Measurements from ENCODE around the gene R3HDML. TPM values are rescaled to one million over a fixed set of nuclear protein-coding genes. Genes with fewer than 3 reads are reported as not detected.

Gene R3HDML
- total RNA-seq, 1 donor from 2014 or later, result not detected

DNA sequence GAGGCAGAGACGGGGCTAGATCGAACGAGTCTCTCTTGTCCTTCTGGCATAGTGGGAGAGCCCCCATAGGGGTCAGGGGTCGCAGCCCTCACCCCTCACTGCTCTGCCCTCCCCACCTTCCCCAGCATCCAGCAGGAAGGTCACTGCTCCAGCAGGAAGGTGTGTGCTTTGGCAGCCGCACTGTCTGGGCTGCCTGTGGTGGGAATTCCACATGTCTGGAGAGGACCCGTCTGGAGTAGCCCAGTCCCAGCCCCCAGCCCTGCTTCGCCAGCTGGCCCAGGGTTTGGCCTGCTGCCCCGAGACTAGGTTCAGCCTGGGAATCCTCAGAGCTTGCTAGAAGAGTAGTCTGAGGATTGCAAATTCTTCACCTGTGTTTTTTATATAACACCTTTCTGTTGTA lies 2.5 kb upstream of the R3HDML start:
- Mint-ChIP-seq H3K27me3 (peaks cover 5% of the 10 kb centered on the region), H3K4me1 (ENCODE audit: low read depth) (peaks cover 10% of the 10 kb centered on the region), H3K4me3 (ENCODE audit: low read depth) (no peak overlapping the region), H3K36me3 (ENCODE audit: insufficient read depth) (no peaks in the 10 kb centered on the region), H3K27ac (no peak overlapping the region), H3K9me3 (ENCODE audit: low read depth) (no peaks in the 10 kb centered on the region)
- TF ChIP-seq CTCF (IDR thresholded peaks at IDR 0.05; ENCODE audit: unreplicated experiment), result no peak
- no peak for DNase-seq (ENCODE audit: low spot score, unreplicated experiment)

- no peak for TF ChIP-seq CTCF (IDR thresholded peaks at IDR 0.05; ENCODE audit: unreplicated experiment)
- no peak for DNase-seq (ENCODE audit: low spot score, unreplicated experiment)
- Mint-ChIP-seq H3K4me1 (ENCODE audit: low read depth) (peaks cover 10% of the 10 kb centered on the region), H3K27me3 (peaks cover 5% of the 10 kb centered on the region), H3K9me3 (ENCODE audit: low read depth) (no peaks in the 10 kb centered on the region), H3K36me3 (ENCODE audit: insufficient read depth) (no peaks in the 10 kb centered on the region), H3K4me3 (ENCODE audit: low read depth) (no peak overlapping the region), H3K27ac (no peak overlapping the region)
These were observed 2.1 kb upstream of the R3HDML start for GRCh38 chr20:44334709-44335108.

DNA sequence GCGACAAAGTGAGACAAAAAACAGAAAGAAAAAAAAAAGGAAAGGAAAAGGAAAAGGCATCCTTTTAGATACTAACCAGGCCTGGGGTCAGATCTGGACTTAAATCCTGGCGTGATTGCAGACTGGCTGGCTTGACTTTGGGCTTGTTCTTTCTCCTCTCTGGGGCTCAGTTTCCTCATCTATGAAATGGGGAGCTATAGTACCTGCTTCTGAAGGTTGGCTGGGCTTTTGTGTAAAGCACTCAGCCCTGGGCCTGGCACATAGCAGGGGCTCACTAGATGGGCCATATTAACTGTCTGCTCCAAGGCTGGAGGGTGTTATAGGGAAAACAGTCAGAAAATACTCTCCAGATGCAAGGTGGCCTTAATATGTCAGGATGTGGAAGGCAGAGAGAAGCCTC lies 1.2 kb upstream of the R3HDML start:
- Mint-ChIP-seq H3K27me3 (peaks cover 5% of the 10 kb centered on the region), H3K36me3 (ENCODE audit: insufficient read depth) (no peaks in the 10 kb centered on the region), H3K4me3 (ENCODE audit: low read depth) (no peak overlapping the region), H3K9me3 (ENCODE audit: low read depth) (no peaks in the 10 kb centered on the region), H3K27ac (no peak overlapping the region), H3K4me1 (ENCODE audit: low read depth) (peaks cover 10% of the 10 kb centered on the region)
- no peak for TF ChIP-seq CTCF (IDR thresholded peaks at IDR 0.05; ENCODE audit: unreplicated experiment)
- no peak for DNase-seq (ENCODE audit: low spot score, unreplicated experiment)

DNA sequence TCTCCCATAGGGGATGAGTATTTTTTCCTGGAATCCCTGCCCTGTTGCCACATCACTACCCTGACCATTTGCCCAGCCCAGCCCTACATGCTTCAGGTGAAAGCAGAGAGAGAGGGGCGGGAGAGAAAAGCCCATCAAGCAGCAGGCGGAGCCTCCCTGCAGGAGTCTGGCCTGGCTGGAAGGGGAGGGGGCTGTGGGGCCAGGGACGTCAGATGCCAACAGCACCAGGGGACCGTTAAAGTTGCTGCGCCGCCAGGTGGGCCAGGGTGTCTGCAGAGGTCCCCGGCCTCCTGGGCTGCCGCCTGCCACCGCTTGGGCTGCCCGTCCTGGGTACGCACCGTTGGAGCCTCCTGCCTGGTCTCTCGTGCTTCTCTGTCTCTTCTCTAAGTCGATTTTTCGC lies 757 bp upstream of the R3HDML start:
- no peaks in the 10 kb centered on the region for H3K36me3 Mint-ChIP-seq (ENCODE audit: insufficient read depth)
- TF ChIP-seq CTCF (IDR thresholded peaks at IDR 0.05; ENCODE audit: unreplicated experiment), result no peak
- DNase-seq (ENCODE audit: low spot score, unreplicated experiment), result no peak
- H3K27me3 Mint-ChIP-seq, result peaks cover 5% of the 10 kb centered on the region
- H3K9me3 Mint-ChIP-seq (ENCODE audit: low read depth), result no peaks in the 10 kb centered on the region
- H3K4me3 Mint-ChIP-seq (ENCODE audit: low read depth), result no peak overlapping the region
- H3K27ac Mint-ChIP-seq, result no peak overlapping the region
- peaks cover 10% of the 10 kb centered on the region for H3K4me1 Mint-ChIP-seq (ENCODE audit: low read depth)

DNA sequence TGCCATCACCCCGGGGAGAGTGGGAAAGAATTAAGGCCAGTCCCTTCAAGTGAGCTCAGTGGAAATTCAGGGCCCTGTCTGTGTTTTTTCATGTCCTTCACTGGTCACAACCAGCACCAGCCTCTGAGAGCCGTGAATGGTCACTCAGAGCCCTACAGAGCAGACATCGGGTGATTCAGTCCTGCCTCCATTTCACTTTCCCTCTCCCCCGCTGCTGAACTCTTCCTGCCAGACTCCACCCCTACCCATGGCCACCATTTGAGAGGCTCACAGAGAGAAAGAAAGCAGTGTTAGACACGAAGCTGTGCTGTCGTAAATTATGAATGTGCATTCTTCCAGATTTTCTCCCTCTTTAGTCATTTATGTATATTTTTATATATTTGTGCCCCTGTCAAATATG lies 5.4 kb downstream of the R3HDML start:
- Mint-ChIP-seq H3K9me3 (ENCODE audit: low read depth) (no peaks in the 10 kb centered on the region), H3K36me3 (ENCODE audit: insufficient read depth) (no peaks in the 10 kb centered on the region), H3K4me3 (ENCODE audit: low read depth) (no peak overlapping the region), H3K27ac (peak overlapping the region; percentile 22), H3K4me1 (ENCODE audit: low read depth) (peaks cover 7% of the 10 kb centered on the region), H3K27me3 (no peaks in the 10 kb centered on the region)
- no peak for DNase-seq (ENCODE audit: low spot score, unreplicated experiment)
- TF ChIP-seq CTCF (IDR thresholded peaks at IDR 0.05; ENCODE audit: unreplicated experiment), result no peak
